CD4-positive, alpha-beta T cell treated with Interleukin-2 at 100 ng/mL for 4 hours (primary cell): Measurements from ENCODE around the gene CFAP91.
A peak's percentile ranks its signal among the peaks of the same experiment; 100 is the strongest.
"Not testable (repeated sequence)": the region's sequence is repeated elsewhere in the genome, so short reads cannot be mapped to it uniquely, and the experiment has no call there.

Source experiments
- DNase-seq: peaks from one replicate; pipeline ENCODE4 v3.0.0-alpha.2; 2020; ENCODE audit warnings: low spot score

The CFAP91 gene

DNA sequence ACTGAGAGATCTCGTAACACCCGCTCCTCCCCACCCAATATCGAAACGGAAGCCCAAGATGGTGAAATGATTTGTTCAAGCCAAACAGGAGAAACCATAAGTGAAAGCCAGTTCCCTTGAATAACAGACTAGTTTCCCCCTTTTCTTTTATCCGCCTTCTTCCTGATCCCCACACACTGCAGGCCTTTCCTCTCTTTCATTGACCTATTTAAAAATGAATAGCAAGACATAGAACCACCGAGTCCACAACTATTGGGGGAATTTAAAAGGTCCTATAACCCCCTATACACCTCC is 25.2 kb upstream of the CFAP91 start:
- DNase-seq, result no peak

DNA sequence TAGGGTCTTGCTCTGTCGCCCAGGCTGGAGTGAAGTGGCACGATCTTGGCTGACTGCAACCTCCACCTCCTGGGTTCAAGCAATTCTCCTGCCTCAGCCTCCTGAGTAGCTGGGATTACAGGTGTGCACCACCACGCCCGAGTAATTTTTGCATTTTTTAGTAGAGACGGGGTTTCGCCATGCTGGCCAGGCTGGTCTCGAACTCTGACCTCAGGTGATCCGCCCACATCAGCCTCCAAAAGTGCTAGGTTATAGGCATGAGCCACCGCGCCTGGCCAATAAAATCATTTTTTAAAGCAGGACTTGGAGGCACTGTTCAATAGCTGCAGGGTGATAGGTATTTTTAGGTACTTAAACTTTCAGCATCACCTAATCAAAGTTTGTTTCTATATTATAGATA is 24.6 kb upstream of the CFAP91 start:
- not testable (repeated sequence) for DNase-seq

DNA sequence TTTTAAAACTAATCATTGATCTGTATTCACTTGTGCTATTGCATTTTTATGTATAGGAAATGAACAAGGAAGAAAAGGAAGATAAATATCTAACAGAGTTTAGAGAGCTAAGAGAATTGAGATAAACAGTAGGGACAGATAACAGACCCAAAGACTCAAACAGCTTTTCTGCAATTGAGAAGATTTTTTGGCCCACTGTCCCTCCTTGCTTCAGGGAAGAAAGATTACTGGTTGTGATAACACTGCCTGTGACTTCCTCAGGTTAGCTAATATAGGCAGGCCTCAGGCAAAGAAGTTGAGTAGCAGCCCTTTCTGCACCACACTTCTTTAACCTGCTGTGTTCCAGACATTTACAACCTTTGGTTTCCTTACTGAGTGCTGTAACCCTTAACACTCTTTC is 22.9 kb upstream of the CFAP91 start:
- DNase-seq, result no peak

DNA sequence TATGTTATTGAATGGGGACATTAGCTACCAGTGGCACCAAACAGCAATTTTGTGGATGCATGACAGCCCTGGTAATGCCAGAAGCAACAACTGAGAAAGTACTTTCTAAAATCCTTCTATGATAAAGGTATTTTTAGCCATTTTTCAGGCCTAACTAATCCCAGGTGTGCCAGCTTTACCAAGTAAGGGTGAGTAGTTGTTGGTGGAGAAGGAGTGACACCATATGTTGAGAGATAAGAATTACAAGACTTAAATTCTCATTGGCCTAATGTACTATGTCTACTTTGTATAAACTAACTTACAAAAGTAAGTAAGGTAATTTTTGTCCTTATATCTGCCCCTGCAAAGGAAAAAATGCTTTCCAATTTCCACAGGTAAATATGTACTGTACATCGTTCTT is 21.5 kb upstream of the CFAP91 start:
- DNase-seq, result peak; percentile 23

DNA sequence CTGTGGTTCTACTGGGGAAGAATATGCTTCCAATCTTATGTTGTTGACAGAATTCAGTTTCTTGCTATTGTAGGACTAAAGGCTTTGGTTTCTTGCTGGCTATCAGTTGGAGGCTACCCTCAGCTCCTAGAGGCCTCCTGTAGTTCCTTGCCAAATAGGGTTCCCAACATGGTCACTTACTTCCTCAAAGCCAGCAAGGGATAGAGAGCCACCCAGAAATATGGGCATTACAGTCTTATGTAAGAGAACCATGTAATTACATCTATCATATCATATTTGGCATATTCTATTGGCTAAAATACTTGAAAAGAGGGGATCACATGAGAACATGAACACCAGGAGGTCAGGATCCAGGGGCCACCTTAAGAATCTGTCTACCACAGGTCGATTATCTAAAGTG is 19.4 kb upstream of the CFAP91 start:
- DNase-seq, result no peak

DNA sequence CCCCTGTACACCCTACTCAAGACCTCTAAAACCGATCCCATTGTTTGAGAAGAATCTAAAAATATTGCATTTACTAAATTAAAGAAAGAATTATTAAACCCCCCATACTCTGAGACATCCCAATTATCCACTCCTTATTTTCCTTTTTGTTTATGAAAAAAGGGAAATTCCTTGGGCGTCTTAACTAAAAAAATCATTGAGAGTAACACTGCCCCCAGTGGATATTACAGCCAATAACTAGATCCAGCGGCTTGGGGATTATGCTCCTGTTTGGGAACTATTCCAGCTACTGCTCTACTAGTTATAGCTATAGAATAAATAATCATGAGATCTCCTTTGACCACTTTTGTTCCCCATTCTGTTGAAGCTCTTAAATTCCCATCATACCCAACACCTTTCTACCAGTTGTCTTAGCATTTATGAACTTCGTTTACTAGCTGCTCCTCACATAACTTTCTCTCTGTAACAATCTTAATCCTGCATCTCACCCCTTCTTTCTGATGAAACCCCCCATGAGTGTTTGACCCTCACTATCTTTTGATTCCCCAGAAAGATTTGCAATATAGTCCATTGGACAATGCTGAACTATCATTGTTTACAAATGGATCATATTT is 12.7 kb upstream of the CFAP91 start:
- no peak for DNase-seq

DNA sequence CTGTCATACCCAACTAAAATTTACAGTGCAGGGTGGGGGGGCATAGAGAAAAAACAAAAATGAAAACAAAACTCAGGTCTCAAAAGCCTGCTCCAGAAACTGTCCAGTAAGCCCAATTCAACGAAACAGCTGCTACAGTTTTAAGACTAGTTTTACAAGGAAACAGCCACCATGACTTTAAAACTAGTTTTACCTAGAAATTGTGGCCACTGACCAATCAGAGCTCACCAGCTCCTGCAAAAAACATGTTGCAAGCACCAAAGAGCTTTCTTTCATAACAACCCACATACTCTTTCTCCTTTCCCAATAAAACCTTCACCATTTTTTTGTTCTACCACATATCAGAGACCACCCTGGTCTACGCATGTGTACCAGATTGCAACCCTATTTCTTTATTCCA is 7.3 kb upstream of the CFAP91 start:
- no peak for DNase-seq

DNA sequence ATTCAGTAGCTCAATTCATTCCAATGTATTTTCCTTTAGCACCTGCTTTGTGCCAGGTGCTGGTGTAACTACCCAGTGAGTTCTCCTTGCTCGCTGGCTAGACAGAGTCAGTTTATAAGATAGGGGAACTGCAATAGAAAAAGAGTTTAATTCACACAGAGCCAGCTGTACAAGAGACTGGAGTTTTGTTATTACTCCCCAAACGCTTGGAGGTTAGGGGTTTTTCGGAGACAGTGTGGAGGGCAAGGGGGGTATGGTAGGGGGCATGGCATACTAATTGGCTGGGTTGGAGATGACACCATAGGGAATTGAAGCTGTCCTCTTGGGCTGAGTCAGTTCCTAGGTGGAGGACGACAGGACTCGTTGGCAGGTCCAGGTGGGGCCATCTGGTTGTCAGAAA is 5.4 kb upstream of the CFAP91 start:
- DNase-seq, result no peak

DNA sequence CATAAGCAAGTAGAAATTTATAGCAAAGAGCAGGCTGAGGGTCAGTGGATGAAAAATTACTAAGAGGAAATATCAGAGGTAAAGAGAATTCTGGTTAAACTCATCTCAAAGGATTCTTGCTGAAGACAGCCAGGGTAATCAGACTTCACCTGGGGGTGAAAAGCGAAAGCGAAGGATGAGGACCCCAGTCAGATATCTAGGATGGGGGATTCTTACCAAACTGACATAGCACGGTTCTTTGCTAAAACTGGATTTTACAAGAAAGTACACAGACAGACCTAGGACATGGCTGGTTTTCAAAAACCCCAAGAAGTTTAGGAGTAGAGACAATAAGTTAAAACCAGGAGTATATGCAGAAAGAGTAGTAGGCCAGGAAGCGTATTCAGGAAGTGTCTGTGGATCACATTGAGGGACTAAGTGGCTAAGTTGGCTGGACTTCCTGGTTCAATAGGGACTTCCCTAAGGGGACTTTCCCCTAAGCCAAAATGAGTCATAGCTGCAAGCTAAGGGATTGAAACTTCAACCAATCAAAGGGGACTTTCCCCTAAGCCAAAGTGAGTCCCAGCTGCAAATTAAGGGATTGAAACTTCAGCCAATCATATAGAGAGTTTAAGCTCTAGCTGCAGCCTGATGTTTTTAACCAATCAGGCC is 2.4 kb upstream of the CFAP91 start:
- DNase-seq, result peak; percentile 70

DNA sequence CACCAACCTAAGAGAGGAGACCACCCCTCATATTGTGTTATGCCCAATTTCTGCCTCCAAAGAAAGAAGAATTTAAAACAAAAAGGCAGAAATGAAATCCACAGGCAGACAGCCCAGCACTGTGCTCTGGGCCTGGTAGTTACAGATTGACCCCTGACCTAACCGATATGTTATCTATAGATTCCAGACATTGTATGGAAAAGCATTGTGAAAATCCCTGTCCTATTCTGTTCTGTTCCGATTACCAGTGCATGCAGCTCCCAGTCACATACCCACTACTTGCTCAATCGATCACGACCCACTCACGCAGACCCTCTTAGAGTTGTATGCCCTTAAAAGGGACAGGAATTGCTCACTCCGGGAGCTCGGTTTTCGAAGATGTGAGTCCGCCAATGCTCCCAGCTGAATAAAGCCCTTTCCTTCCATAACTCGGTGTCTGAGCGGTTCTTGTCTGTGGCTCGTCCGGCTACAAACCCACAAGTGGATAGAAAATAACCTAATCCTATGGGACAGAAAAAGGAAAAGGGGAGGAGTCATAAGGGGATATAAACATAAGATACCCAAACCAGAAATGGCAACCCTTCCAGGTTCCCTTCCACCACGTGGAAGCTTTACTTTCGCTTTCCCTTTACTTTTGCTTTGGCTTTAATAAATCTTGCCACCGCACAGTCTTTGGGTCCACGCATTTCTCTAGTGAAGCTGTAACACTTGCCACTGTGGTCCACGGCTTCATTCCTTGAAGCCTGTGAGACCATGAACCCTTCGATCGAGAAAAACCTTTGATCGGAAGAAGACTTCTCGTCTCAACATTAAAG is 1.7 kb upstream of the CFAP91 start:
- no peak for DNase-seq

DNA sequence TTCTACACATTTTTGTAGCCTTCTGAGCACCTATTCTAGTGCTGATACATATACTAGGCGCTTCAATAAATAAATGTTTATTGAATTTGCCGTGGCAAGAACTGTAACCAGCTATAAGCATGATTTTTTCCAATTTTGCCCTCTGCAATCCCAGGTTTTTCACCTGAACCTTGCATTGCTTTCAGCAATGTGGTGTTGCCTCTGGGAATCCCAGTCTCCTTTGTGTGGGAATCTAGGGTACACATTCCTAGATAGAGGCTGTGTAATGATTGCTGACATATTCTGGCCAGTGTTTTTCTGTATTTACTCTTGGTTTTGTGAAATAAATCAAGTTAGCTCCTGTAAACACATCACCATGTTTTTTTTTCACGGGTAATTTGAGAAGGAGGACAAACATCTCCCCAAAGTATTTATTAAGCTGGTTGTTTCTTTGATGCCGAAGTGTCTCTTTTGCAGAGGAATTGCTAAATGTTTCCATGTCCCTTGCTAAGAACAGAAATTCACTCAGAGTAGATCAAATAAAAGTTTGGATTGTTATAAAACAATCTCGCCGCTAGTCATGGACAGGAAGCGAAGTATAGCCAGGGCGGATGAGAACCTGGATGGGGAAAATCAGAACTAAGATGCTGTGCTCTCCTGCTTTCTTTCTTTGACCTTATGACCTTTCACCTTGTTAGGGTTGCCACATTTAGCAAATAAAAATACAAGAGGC is 1.2 kb downstream of the CFAP91 start:
- DNase-seq, result no peak

DNA sequence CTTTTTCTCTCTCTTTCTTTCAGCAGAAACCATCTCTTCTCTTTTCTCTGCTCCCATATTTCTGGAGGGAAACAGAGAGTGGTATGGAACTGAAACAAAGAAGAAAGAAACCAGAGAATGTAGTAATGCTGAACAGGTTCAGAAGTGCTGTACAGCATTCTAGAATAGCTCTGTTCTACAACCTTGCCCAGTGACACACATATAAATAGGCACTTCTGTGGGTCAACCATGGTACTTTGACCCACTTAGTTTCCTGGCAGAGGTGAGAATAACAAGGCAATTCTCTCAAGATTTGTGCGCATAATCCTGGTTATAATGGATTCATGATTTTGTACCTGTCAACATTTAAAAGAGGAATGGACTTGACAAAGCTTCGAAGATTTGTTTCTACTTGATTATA is 12.3 kb downstream of the CFAP91 start:
- no peak for DNase-seq

DNA sequence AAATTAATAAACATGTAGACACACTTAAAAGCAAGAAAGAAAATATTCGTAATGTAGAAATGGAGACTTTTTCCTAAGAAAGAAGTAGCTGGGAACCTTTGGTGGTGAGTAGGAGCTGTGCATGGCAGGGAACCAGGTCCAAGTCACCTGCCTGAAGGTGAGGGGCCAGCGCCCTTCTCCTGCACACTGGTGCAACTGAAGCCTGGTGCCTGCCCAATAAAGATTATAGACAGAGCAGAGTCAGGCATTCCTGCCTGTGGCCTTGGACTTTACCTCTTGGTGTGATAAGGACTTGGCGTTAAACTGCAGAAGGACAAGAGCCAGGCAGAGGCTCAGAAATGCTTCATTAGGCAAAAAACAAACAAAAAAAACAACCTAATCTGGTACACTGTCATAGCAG is 14.2 kb downstream of the CFAP91 start:
- DNase-seq, result no peak

DNA sequence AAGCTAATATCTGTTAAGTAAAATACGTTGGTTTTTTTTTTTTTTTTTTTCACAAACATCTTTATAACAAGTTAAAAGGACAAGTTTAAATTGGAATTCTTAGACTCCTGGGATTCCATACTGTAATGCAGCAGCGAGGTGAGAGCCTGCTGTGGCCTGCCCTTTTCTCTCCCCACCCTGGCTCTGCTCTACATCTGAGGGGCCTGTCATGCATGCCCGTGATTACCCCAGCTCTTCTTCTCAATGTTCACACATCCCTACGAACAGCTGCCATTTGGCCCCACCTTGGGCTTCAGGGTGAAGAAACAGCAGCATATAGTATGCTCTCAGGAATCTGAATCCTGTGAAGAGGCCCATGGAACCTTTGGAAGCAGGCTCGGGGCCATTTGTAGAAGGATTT is 14.7 kb downstream of the CFAP91 start:
- DNase-seq, result no peak

DNA sequence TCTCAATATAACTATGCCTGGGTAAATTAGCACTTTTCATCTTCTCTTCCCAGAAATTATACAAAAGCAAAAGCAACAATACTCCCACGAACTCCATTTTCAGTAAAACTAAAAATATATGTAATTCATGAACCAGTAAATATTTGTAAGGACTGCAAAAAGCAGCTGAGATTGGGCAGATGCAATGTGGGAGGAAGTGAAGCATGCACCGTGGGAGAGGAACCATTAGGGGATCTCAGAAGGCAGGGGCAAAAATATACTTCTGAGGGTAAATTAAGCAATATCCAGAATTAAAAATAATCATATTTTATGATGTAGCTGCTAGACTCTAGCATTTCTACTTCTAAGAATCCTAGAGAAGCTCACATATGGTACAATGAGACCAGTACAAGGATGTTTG is 20.2 kb downstream of the CFAP91 start:
- DNase-seq, result no peak

DNA sequence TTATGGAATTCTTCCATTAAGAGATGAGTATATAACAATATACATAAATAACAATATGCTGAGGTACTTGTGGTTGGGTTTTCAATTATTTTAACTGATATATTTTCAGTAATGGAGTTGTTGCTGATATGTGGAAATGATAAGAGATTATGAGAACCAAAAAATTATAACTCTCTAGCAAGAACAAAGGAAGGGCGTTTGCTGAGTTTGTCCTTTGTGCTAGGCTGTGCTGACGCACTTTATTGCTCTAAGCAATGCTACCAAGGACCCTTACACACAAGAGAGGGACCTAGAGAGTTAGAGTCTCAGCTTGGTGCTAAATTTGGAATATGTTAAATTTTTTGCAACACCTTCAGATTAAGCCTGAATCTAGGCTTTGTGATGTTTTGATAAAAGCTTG is 24.1 kb downstream of the CFAP91 start:
- DNase-seq, result no peak

DNA sequence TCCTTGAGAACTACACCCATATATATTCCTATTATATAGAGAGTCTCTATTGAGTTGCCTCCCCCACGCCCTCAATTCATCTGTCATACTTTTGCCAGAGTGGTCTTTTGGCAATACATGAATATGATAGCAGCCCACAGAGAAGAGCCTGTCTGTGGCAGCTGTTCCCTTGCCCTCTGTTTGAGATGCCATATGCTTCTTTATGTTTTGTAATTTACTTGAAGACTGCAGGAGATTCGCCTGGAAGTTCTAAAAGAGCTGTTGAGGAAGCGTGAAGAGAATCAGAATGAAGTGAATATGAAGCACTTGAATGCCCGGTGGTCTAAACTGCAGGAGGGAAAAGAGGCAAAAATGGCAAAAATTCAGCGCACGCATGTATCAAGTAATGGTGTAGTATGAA is 27.2 kb downstream of the CFAP91 start:
- DNase-seq, result no peak

DNA sequence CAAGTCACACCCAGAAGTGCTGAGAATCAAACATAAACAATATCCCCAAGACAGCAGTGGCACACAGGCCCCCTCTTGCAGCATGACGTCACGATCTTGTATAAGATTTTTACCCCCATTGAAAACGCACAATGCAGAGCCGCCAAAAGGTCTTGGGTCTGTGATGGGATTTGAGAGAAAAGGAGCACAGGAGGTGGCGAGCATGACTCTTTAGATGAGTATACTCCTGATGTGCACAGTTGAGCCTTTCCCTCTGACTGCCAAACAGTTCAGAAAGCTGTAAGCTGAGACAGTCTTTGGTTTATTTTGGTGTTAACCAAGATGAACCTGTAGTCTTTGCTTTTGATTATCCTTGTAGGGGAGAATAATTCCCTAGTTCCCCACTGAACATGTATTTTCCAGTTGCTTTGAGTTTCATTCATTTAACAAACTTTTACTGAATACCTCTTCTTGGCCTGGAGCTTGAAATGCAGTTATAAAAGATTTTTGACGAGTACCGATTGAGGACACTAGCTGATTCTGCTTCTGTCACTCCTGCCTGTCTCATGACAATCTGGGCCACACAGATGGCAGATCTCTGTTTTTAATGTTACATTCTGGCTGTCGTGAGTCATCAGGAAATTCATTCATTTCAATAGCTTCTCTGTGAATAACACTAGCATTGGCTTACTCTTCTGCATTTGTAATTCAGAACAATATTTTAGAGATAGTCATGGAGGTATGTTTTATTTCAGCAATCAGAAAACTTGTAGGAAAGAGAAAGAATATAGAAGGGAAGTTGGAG is 28.9 kb downstream of the CFAP91 start:
- DNase-seq, result no peak

DNA sequence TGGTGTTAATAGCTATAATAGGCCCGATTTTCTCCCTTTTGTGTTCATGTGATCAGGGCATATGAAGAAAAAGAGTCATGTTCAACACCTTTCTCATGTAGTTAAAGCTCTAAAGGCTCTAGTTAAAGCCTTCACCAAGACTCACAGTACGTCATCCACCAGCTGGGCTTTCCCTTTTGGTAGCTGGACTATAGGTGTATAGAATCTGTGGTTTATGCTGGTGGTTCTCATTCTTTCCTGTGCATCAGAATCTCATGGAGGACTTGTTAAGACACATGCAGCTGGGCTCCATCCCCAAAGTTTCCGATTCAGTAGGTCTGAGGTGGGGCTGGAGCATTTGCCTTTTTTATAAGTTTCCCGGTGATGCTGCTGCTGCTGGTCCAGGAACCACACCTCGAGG is 31.0 kb downstream of the CFAP91 start:
- no peak for DNase-seq

DNA sequence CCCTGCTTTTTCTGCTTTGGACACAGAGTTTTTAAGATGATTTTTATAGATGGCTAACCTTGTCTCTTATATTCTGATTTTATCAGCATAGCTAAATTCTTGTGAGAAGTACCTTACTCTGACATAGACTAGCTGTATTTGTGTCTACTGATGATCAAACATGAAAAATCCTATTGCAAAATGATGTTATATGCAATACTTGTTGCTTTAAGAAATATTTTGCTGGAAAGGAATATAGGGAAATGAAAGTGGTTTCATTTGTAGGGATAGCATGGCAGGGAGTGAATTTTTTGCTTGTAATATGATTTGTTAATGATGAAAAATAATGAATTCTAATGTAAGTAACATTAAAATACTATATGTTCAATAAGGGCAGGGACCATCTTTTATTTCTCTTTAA is 35.9 kb downstream of the CFAP91 start:
- no peak for DNase-seq

DNA sequence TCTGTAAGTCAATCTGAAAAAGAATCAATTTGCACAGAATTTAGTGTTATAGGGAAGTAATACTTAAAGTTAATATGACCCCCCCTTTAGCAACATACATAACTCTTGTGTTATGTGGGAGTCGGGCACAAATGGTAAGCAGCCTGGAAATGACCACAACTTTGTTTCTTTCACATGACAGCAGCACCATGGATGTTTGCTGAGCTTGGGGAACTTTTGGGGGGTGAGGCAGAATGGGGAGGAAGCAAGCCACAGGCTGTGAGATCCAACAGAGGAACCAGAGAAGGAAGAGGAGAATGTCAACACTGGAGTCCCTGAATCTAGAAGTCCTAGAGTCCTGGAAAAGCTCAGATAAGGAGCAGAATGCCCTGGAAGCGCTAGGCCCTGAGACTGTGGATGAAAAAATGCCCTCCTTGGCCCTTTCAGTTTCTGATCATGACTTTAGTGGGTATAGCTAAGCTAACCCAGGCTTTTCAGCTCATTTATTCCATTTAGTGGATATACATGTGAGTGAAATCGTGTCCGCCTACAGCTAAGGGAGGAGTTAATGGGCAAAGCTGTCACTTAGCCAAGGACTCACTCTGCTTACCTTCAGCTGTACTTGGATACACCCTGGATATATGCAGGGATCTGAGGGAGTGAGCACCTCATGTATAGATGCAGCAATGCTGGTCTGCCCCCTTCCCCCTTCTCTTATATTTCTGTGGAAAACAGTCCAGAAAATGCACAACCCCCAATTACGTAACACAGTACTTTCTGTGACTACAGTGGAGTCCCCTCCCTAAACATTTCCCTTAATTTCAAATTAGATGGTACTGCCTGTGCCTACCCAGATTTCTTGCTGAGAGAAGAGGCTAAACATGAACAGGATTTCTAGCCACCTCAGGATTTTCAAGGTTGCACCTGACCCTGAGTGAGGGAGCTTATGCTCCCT is 39.1 kb downstream of the CFAP91 start:
- DNase-seq, result no peak
